HG03045 (cell line): ENCODE measurements around the gene ZNF521.

Experiments used
- ATAC-seq: cut with Tn5 transposase; IDR thresholded peaks from one replicate; pipeline ENCODE4 v1.9.1; 2021; ENCODE audit warnings: mild to moderate bottlenecking, moderate library complexity; ENCODE audit not compliant: unreplicated experiment

ZNF521 gene

GRCh38 chr18:25230658-25231326 is 121.2 kb downstream of the ZNF521 start:
- ATAC-seq: no peak

GRCh38 chr18:25229920-25230319 is 122.0 kb downstream of the ZNF521 start:
- ATAC-seq: no peak

- ATAC-seq: no peak
Observed at GRCh38 chr18:25229081-25229480, 122.9 kb downstream of the ZNF521 start.

GRCh38 chr18:25228410-25228809 is 123.6 kb downstream of the ZNF521 start:
- no peak for ATAC-seq

- ATAC-seq: no peak
Observed at GRCh38 chr18:25225151-25225550, 126.8 kb downstream of the ZNF521 start.

- ATAC-seq: no peak
Observed at GRCh38 chr18:25223899-25224886, 127.8 kb downstream of the ZNF521 start.

GRCh38 chr18:25223211-25223610 is 128.8 kb downstream of the ZNF521 start:
- no peak for ATAC-seq

GRCh38 chr18:25222648-25223047 is 129.3 kb downstream of the ZNF521 start:
- no peak for ATAC-seq

- no peak for ATAC-seq
Observed at GRCh38 chr18:25210622-25211021, 141.3 kb downstream of the ZNF521 start.

GRCh38 chr18:25192065-25192464 is 159.9 kb downstream of the ZNF521 start:
- ATAC-seq: no peak

- no peak for ATAC-seq
Observed at GRCh38 chr18:25190472-25190871, 161.5 kb downstream of the ZNF521 start.

GRCh38 chr18:25189391-25190185 is 162.4 kb downstream of the ZNF521 start:
- no peak for ATAC-seq

- no peak for ATAC-seq
Observed at GRCh38 chr18:25187521-25188192, 164.3 kb downstream of the ZNF521 start.

GRCh38 chr18:25186871-25187270 is 165.1 kb downstream of the ZNF521 start:
- no peak for ATAC-seq

- no peak for ATAC-seq
Observed at GRCh38 chr18:25181993-25182392, 170.0 kb downstream of the ZNF521 start.

- ATAC-seq: no peak
Observed at GRCh38 chr18:25181581-25181980, 170.4 kb downstream of the ZNF521 start.

GRCh38 chr18:25180973-25181548 is 170.9 kb downstream of the ZNF521 start:
- ATAC-seq: no peak

GRCh38 chr18:25177631-25178030 is 174.3 kb downstream of the ZNF521 start:
- no peak for ATAC-seq

- ATAC-seq: no peak
Observed at GRCh38 chr18:25176518-25177042, 175.4 kb downstream of the ZNF521 start.
